Spleen (tissue), 7 donors: ENCODE results near the gene FARP1.

ENCODE experiments used
- POLR2A ChIP-seq, 3 donors: fragments of 450-650 bp; IDR thresholded peaks; one replicate each; pipeline ENCODE4 v1.5.1; 2017; ENCODE audit warnings: antibody characterized with exemption in 3 of 3, mild to moderate bottlenecking in 1 of 3
- POLR2AphosphoS5 ChIP-seq, 3 donors: sonication (generic); formaldehyde crosslinking; IDR thresholded peaks; one replicate each; pipeline ENCODE4 v1.5.1; 2017; ENCODE audit warnings: antibody characterized with exemption in 3 of 3
- TF ChIP-seq, protein P1 (sequence below), 11 experiments: fragments of 200-600 bp in 7 of 11; fragments of 450-650 bp in 4 of 11; sonication (generic) in 4 of 11; IDR thresholded peaks in 8 of 11; conservative IDR thresholded peaks in 3 of 11; 1 replicate in 7 of 11; 2 replicates in 4 of 11; pipeline versions ENCODE4 v1.4.0 to v1.8.0; 2016 to 2021; ENCODE audit warnings: antibody characterized with exemption in 11 of 11, inconsistent platforms in 4 of 11, mild to moderate bottlenecking in 1 of 11
- donor health status: DM: no; HTN: no; CAD: no; lungs with moderate emphysema.
- donor health status: DM: no; HTN: no; CAD: no.
- donor health status: DM: no; HTN: no; CAD: no.

DNA sequence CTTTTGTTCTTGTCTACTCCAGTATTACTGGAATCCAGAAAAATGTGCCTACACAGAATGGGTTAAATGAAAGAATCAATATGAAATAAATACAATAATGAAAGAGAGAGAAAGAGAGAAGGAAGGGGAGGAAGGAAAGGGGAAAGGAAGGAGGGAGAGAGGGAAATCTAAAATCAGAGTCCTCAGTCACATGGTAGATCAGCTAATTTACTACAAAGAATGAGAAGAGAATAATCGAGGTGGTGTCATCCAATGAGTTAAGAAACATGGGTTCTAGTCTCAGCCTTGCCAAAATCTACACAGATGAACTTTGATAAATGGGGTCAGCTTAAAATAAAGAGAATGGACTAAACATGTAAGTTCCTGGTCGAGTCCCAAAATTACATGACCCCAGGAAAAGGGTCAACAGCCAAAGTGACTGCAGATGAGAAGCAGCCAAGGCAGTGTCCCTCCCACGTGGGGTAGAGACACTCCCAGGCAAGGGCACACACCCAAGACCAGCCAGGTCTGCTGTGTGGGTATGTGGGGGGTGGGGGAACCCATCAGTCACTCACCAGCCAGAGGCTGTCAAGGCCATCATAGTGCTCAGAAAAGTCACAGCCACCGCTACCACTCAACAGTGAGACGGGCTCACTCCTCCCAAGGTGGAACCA, 330.4 kb downstream of the FARP1 start:
- TF ChIP-seq, protein P1, sequence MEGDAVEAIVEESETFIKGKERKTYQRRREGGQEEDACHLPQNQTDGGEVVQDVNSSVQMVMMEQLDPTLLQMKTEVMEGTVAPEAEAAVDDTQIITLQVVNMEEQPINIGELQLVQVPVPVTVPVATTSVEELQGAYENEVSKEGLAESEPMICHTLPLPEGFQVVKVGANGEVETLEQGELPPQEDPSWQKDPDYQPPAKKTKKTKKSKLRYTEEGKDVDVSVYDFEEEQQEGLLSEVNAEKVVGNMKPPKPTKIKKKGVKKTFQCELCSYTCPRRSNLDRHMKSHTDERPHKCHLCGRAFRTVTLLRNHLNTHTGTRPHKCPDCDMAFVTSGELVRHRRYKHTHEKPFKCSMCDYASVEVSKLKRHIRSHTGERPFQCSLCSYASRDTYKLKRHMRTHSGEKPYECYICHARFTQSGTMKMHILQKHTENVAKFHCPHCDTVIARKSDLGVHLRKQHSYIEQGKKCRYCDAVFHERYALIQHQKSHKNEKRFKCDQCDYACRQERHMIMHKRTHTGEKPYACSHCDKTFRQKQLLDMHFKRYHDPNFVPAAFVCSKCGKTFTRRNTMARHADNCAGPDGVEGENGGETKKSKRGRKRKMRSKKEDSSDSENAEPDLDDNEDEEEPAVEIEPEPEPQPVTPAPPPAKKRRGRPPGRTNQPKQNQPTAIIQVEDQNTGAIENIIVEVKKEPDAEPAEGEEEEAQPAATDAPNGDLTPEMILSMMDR (IDR thresholded peaks at IDR 0.05 in 8 of 11, conservative IDR thresholded peaks at IDR 0.05 in 3 of 11): no peak
- TF ChIP-seq POLR2AphosphoS5 (IDR thresholded peaks at IDR 0.05): peak in 2 of 3 donors; percentile 11 to 25
- no peak for TF ChIP-seq POLR2A (IDR thresholded peaks at IDR 0.05)
